ENCODE measurements around the gene FAM236A. TPM values are rescaled to one million over a fixed set of nuclear protein-coding genes. Genes with fewer than 3 reads are reported as not detected.
"Not testable (repeated sequence)": the region's sequence is repeated elsewhere in the genome, so short reads cannot be mapped to it uniquely, and the experiment has no call there.

The FAM236A gene
- total RNA-seq, 4 donors from 2014 or later: 2.6 to 11.7 TPM; not detected in 2

- H3K4me3 ChIP-seq (replicated peaks in 1 of 3); H3K27me3 ChIP-seq; H3K4me1 ChIP-seq; H3K9me3 ChIP-seq; DNase-seq; H3K27ac ChIP-seq; intact Hi-C loops (cut with DNase I); H3K36me3 ChIP-seq: not testable (repeated sequence)
- 40 to 83% methylated on average over 2 of the region's 5 CpGs for WGBS, 2 donors
Measured at GRCh38 chrX:72980894-72981469, 43.0 kb downstream of the FAM236A start.

Other genes starting within 250 kb of the FAM236A start
- gene PHKA1, start 223.9 kb upstream of the FAM236A start, total RNA-seq: 10 to 100 TPM; 12.4 to 16.1 (median 14.4) TPM
- gene DMRTC1B, start 161.3 kb upstream of the FAM236A start, total RNA-seq: 1 to 10 TPM in 3 of 4 donors, not detected in 1; 1.7 to 2.8 (median 2.1) TPM
- gene FAM236B, start 155.5 kb upstream of the FAM236A start, total RNA-seq: not detected
- gene FAM236D, start 130.0 kb upstream of the FAM236A start, total RNA-seq: not detected
- gene FAM236C, start 25.6 kb upstream of the FAM236A start, total RNA-seq: not detected
- gene DMRTC1, start 5.6 kb downstream of the FAM236A start, total RNA-seq: under 1 TPM in 2 of 4 donors, not detected in 2; 0.27 to 0.45 TPM
- gene PABPC1L2B, start 64.7 kb downstream of the FAM236A start, total RNA-seq: not detected
- not detected for gene PABPC1L2A, start 141.3 kb downstream of the FAM236A start, total RNA-seq